Measurements from ENCODE around the gene SNRNP70. TPM values are rescaled to one million over a fixed set of nuclear protein-coding genes. Genes with fewer than 3 reads are reported as not detected.

Gene SNRNP70
- 344 and 371 TPM in 2 replicates for total RNA-seq (2014; rRNA removed; shearing (Covaris generic))

GRCh38 chr19:49085020-49085867 is at the start of gene SNRNP70:
Gene SNRNP70, plus strand, starts transcription at chr19:49085451. Its CDS starts 964 bp downstream, at chr19:49086415.

GRCh38 chr19:49036815-49037214 is 48.4 kb upstream of the SNRNP70 start, which contains the start of gene CGB1:
Gene CGB1, minus strand, starts transcription at chr19:49036895. Its CDS starts 184 bp downstream, at chr19:49036711.

GRCh38 chr19:49043548-49043947 is 41.7 kb upstream of the SNRNP70 start, which contains the start of gene CGB5:
Gene CGB5, plus strand, starts transcription at chr19:49043848. Its CDS starts 362 bp downstream, at chr19:49044210.

GRCh38 chr19:49049011-49049410 is 36.2 kb upstream of the SNRNP70 start, which contains the start of gene CGB8:
Gene CGB8, minus strand, starts transcription at chr19:49049111. Its CDS starts 372 bp downstream, at chr19:49048739.

GRCh38 chr19:49057636-49058234 is 27.5 kb upstream of the SNRNP70 start, which contains the start of gene CGB7:
Gene CGB7, minus strand, starts transcription at chr19:49057749. Its CDS starts 2,374 bp downstream, at chr19:49055375.

GRCh38 chr19:49064768-49065611 is 20.3 kb upstream of the SNRNP70 start, which contains the start of gene NTF4:
Gene NTF4, minus strand, starts transcription at chr19:49064818. Its CDS starts 2,821 bp downstream, at chr19:49061997.

GRCh38 chr19:49113762-49114629 is 28.7 kb downstream of the SNRNP70 start, which contains the start of gene LIN7B:
Gene LIN7B, plus strand, starts transcription at chr19:49114370. Its CDS starts 35 bp downstream, at chr19:49114405.

GRCh38 chr19:49118565-49119410 is 33.5 kb downstream of the SNRNP70 start, which contains the start of gene C19orf73:
Gene C19orf73, minus strand, starts transcription at chr19:49119143. Its CDS starts 121 bp downstream, at chr19:49119022.

GRCh38 chr19:49119411-49120324 is 34.4 kb downstream of the SNRNP70 start, which contains the start of gene PPFIA3:
Gene PPFIA3, plus strand, starts transcription at chr19:49119544. Its CDS starts 8,330 bp downstream, at chr19:49127874.

GRCh38 chr19:49155005-49155819 is 70.0 kb downstream of the SNRNP70 start, which contains the start of gene HRC:
Gene HRC, minus strand, starts transcription at chr19:49155396. Its CDS starts 159 bp downstream, at chr19:49155237.

GRCh38 chr19:49157445-49158224 is 72.4 kb downstream of the SNRNP70 start, which contains the start of gene TRPM4:
Gene TRPM4, plus strand, starts transcription at chr19:49157792. Its CDS starts 75 bp downstream, at chr19:49157867.

Small RNAs within 50 kb of the gene (small RNA-seq; reads per million reads assigned to genes)
- not detected for gene RN7SL708P

Other genes starting within 250 kb of the SNRNP70 start
- gene HSD17B14, start 249.0 kb upstream of the SNRNP70 start, total RNA-seq (2014; rRNA removed; shearing (Covaris generic)): 0.45 TPM in 1 of 2 replicates, not detected in the other
- gene PLEKHA4, start 216.8 kb upstream of the SNRNP70 start, total RNA-seq (2014; rRNA removed; shearing (Covaris generic)): 12.7 and 24.4 TPM in 2 replicates
- 186 and 188 TPM in 2 replicates for gene PPP1R15A, start 213.0 kb upstream of the SNRNP70 start, total RNA-seq (2014; rRNA removed; shearing (Covaris generic))
- gene TULP2, start 186.7 kb upstream of the SNRNP70 start, total RNA-seq (2014; rRNA removed; shearing (Covaris generic)): not detected in 2 replicates
- 193 and 199 TPM in 2 replicates for gene NUCB1, start 185.1 kb upstream of the SNRNP70 start, total RNA-seq (2014; rRNA removed; shearing (Covaris generic))
- not detected in 2 replicates for gene DHDH, start 151.8 kb upstream of the SNRNP70 start, total RNA-seq (2014; rRNA removed; shearing (Covaris generic))
- 72.4 and 87.3 TPM in 2 replicates for gene BAX, start 130.6 kb upstream of the SNRNP70 start, total RNA-seq (2014; rRNA removed; shearing (Covaris generic))
- gene FTL, start 120.1 kb upstream of the SNRNP70 start, total RNA-seq (2014; rRNA removed; shearing (Covaris generic)): 1,177 and 1,345 TPM in 2 replicates
- gene GYS1, start 92.1 kb upstream of the SNRNP70 start, total RNA-seq (2014; rRNA removed; shearing (Covaris generic)): 34.0 and 35.2 TPM in 2 replicates
- 568 and 573 TPM in 2 replicates for gene RUVBL2, start 91.6 kb upstream of the SNRNP70 start, total RNA-seq (2014; rRNA removed; shearing (Covaris generic))
- 1.3 TPM in 1 of 2 replicates, not detected in the other for gene LHB, start 68.4 kb upstream of the SNRNP70 start, total RNA-seq (2014; rRNA removed; shearing (Covaris generic))
- gene CGB3, start 61.1 kb upstream of the SNRNP70 start, total RNA-seq (2014; rRNA removed; shearing (Covaris generic)): not detected in 2 replicates
- not detected in 2 replicates for gene CGB2, start 53.6 kb upstream of the SNRNP70 start, total RNA-seq (2014; rRNA removed; shearing (Covaris generic))
- not detected in 2 replicates for gene CGB1, start 48.6 kb upstream of the SNRNP70 start, total RNA-seq (2014; rRNA removed; shearing (Covaris generic))
- gene CGB5, start 41.6 kb upstream of the SNRNP70 start, total RNA-seq (2014; rRNA removed; shearing (Covaris generic)): not detected in 2 replicates
- gene CGB8, start 36.3 kb upstream of the SNRNP70 start, total RNA-seq (2014; rRNA removed; shearing (Covaris generic)): not detected in 2 replicates
- not detected in 2 replicates for gene CGB7, start 27.7 kb upstream of the SNRNP70 start, total RNA-seq (2014; rRNA removed; shearing (Covaris generic))
- gene NTF4, start 20.6 kb upstream of the SNRNP70 start, total RNA-seq (2014; rRNA removed; shearing (Covaris generic)): 0.40 TPM in 1 of 2 replicates, not detected in the other
- not detected in 2 replicates for gene KCNA7, start 12.8 kb upstream of the SNRNP70 start, total RNA-seq (2014; rRNA removed; shearing (Covaris generic))
- 8.1 and 9.5 TPM in 2 replicates for gene LIN7B, start 28.9 kb downstream of the SNRNP70 start, total RNA-seq (2014; rRNA removed; shearing (Covaris generic))
- gene C19orf73, start 33.7 kb downstream of the SNRNP70 start, total RNA-seq (2014; rRNA removed; shearing (Covaris generic)): 2.2 and 4.1 TPM in 2 replicates
- gene PPFIA3, start 34.1 kb downstream of the SNRNP70 start, total RNA-seq (2014; rRNA removed; shearing (Covaris generic)): 17.6 and 25.5 TPM in 2 replicates
- not detected in 2 replicates for gene HRC, start 69.9 kb downstream of the SNRNP70 start, total RNA-seq (2014; rRNA removed; shearing (Covaris generic))
- gene TRPM4, start 72.3 kb downstream of the SNRNP70 start, total RNA-seq (2014; rRNA removed; shearing (Covaris generic)): 14.0 and 14.4 TPM in 2 replicates
- 0.11 TPM in 1 of 2 replicates, not detected in the other for gene SLC6A16, start 239.7 kb downstream of the SNRNP70 start, total RNA-seq (2014; rRNA removed; shearing (Covaris generic))
- not detected in 2 replicates for gene CD37, start 250.0 kb downstream of the SNRNP70 start, total RNA-seq (2014; rRNA removed; shearing (Covaris generic))